ENCODE results near the gene SETMAR.
"Not testable (repeated sequence)": the region's sequence is repeated elsewhere in the genome, so short reads cannot be mapped to it uniquely, and the experiment has no call there.

SETMAR gene

GRCh38 chr3:4281991-4282390, 21.2 kb upstream of the SETMAR start:
- ChIA-PET POLR2A (no interaction called here), CTCF (interaction anchor here (2.9 kb wide), 1 partner anchor 8 kb away, joined by 14 read pairs; no protein-coding TSS in a partner anchor)
- TF ChIP-seq CTCF (IDR thresholded peaks at IDR 0.05; ENCODE audit: insufficient read depth, low read length, missing control alignments) = no peak
- H3K4me3 ChIP-seq (ENCODE audit: low read depth, low read length) = no peak overlapping the region
- DNase-seq (ENCODE audit: low read depth, low spot score) = no peak

GRCh38 chr3:4284865-4285264, 18.3 kb upstream of the SETMAR start:
- CTCF ChIA-PET = interaction anchor here (0.8 to 1.8 kb wide), 3 partner anchors 12 to 1084 kb away, joined by 3 to 5 read pairs (median 4); no protein-coding TSS in a partner anchor
- no peak for TF ChIP-seq CTCF (IDR thresholded peaks at IDR 0.05; ENCODE audit: insufficient read depth, low read length, missing control alignments)
- H3K4me3 ChIP-seq (ENCODE audit: low read depth, low read length) = no peak overlapping the region
- POLR2A ChIA-PET = no interaction called here
- no peak for DNase-seq (ENCODE audit: low read depth, low spot score)

- no peak overlapping the region for H3K4me3 ChIP-seq (ENCODE audit: low read depth, low read length)
- POLR2A ChIA-PET = no interaction called here
- TF ChIP-seq CTCF (IDR thresholded peaks at IDR 0.05; ENCODE audit: insufficient read depth, low read length, missing control alignments) = no peak
- CTCF ChIA-PET = interaction anchor here (1.0 to 7.4 kb wide), 5 partner anchors 8 to 1089 kb away, joined by 3 to 113 read pairs (median 11); no protein-coding TSS in a partner anchor
- no peak for DNase-seq (ENCODE audit: low read depth, low spot score)
Measured at GRCh38 chr3:4289044-4289443, 14.1 kb upstream of the SETMAR start.

- H3K4me3 ChIP-seq (ENCODE audit: low read depth, low read length) = no peak overlapping the region
- ChIA-PET POLR2A (no interaction called here), CTCF (interaction anchor here (0.9 to 7.4 kb wide), 8 partner anchors 8 to 1103 kb away, joined by 3 to 113 read pairs (median 4); no protein-coding TSS in a partner anchor)
- no peak for DNase-seq (ENCODE audit: low read depth, low spot score)
- peak; percentile 65 for TF ChIP-seq CTCF (IDR thresholded peaks at IDR 0.05; ENCODE audit: insufficient read depth, low read length, missing control alignments)
Measured at GRCh38 chr3:4290272-4290893, 12.8 kb upstream of the SETMAR start.

GRCh38 chr3:4292301-4292700, 10.9 kb upstream of the SETMAR start:
- ChIA-PET POLR2A (no interaction called here), CTCF (interaction anchor here (1.1 to 7.4 kb wide), 4 partner anchors 9 to 1100 kb away, joined by 3 to 113 read pairs (median 4); no protein-coding TSS in a partner anchor)
- DNase-seq (ENCODE audit: low read depth, low spot score) = no peak
- H3K4me3 ChIP-seq (ENCODE audit: low read depth, low read length) = no peak overlapping the region
- no peak for TF ChIP-seq CTCF (IDR thresholded peaks at IDR 0.05; ENCODE audit: insufficient read depth, low read length, missing control alignments)

- CTCF ChIA-PET = no interaction called here
- POLR2A ChIA-PET = no interaction called here
- no peak for TF ChIP-seq CTCF (IDR thresholded peaks at IDR 0.05; ENCODE audit: insufficient read depth, low read length, missing control alignments)
- H3K4me3 ChIP-seq (ENCODE audit: low read depth, low read length) = no peak overlapping the region
- no peak for DNase-seq (ENCODE audit: low read depth, low spot score)
Measured at GRCh38 chr3:4294616-4295327, 8.4 kb upstream of the SETMAR start.

- CTCF ChIA-PET = interaction anchor here (1.2 kb wide), 1 partner anchor 9 kb away, joined by 5 read pairs; no protein-coding TSS in a partner anchor
- DNase-seq (ENCODE audit: low read depth, low spot score); POLR2A ChIA-PET; H3K4me3 ChIP-seq (ENCODE audit: low read depth, low read length): not testable (repeated sequence)
Measured at GRCh38 chr3:4296454-4296853, 6.7 kb upstream of the SETMAR start.

Measured in AG04449 (cell line).